GM23338 (cell line): ENCODE data around the gene SERPINH1. TPM values are rescaled to one million over a fixed set of nuclear protein-coding genes. Genes with fewer than 3 reads are reported as not detected.

Experiments used
- ATAC-seq: fragments of 200-7000 bp; cut with Tn5 transposase; 3 replicates; pipeline ENCODE4 v1.9.1; 2020
- DNase-seq: peaks from one replicate; pipeline ENCODE4 v3.0.0-alpha.2; 2015; ENCODE audit warnings: low spot score
- H2AFZ ChIP-seq: fragments of 200-600 bp; sonication (generic); 2 replicates; pipeline ENCODE4 v1.8.0; 2016; ENCODE audit warnings: antibody characterized with exemption, mild to moderate bottlenecking, moderate library complexity
- H3F3A ChIP-seq: fragments of 200-600 bp; sonication (generic); replicated peaks from 2 replicates; pipeline ENCODE4 v1.8.0; 2017; ENCODE audit warnings: antibody characterized with exemption, mixed run types, low read depth
- H3K27ac ChIP-seq: fragments of 200-600 bp; sonication (generic); 2 replicates; pipeline ENCODE4 v1.6.1; 2016; ENCODE audit warnings: low read depth
- H3K27me3 ChIP-seq: fragments of 200-600 bp; sonication (generic); 2 replicates; pipeline ENCODE4 v1.8.0; 2016; ENCODE audit warnings: mild to moderate bottlenecking, mixed run types, moderate library complexity; ENCODE audit not compliant: insufficient read depth
- H3K36me3 ChIP-seq: fragments of 200-600 bp; sonication (generic); 2 replicates; pipeline ENCODE4 v1.8.0; 2016; ENCODE audit warnings: mild to moderate bottlenecking; ENCODE audit not compliant: insufficient read depth
- H3K4me1 ChIP-seq: fragments of 200-600 bp; sonication (generic); 2 replicates; pipeline ENCODE4 v1.8.0; 2016; ENCODE audit warnings: mild to moderate bottlenecking, moderate library complexity; ENCODE audit not compliant: insufficient read depth
- H3K4me2 ChIP-seq: fragments of 200-600 bp; sonication (generic); 2 replicates; pipeline ENCODE4 v1.7.1; 2017; ENCODE audit warnings: mixed run types
- H3K4me3 ChIP-seq: fragments of 200-600 bp; sonication (generic); 2 replicates; pipeline ENCODE4 v1.6.1; 2016; ENCODE audit warnings: mixed run types
- H3K79me2 ChIP-seq: fragments of 200-600 bp; sonication (generic); replicated peaks from 2 replicates; pipeline ENCODE4 v1.8.0; 2017; ENCODE audit warnings: mild to moderate bottlenecking; ENCODE audit not compliant: insufficient read depth
- H3K9me2 ChIP-seq: fragments of 200-600 bp; sonication (generic); 2 replicates; pipeline ENCODE4 v1.8.0; 2017; ENCODE audit not compliant: insufficient read depth
- H4K20me1 ChIP-seq: fragments of 200-600 bp; sonication (generic); replicated peaks from 2 replicates; pipeline ENCODE4 v1.8.0; 2017; ENCODE audit warnings: mild to moderate bottlenecking; ENCODE audit not compliant: insufficient read depth
- H3K27ac Mint-ChIP-seq: 2 replicates; pipeline ENCODE4 v1.8.0; 2020; ENCODE audit warnings: inconsistent platforms, mild to moderate bottlenecking, moderate library complexity, mixed read lengths
- H3K27me3 Mint-ChIP-seq: 3 replicates; pipeline ENCODE4 v1.8.0; 2022; ENCODE audit warnings: low read depth, mild to moderate bottlenecking, moderate library complexity, mixed read lengths, inconsistent platforms; ENCODE audit not compliant: insufficient read depth, poor library complexity
- H3K36me3 Mint-ChIP-seq: 3 replicates; pipeline ENCODE4 v1.8.0; 2021; ENCODE audit warnings: low read depth, mild to moderate bottlenecking, inconsistent platforms, moderate library complexity, mixed read lengths
- H3K4me1 Mint-ChIP-seq: 3 replicates; pipeline ENCODE4 v1.8.0; 2020; ENCODE audit warnings: mild to moderate bottlenecking, inconsistent platforms, mixed read lengths
- H3K4me3 Mint-ChIP-seq: 3 replicates; pipeline ENCODE4 v1.8.0; 2021; ENCODE audit warnings: moderate library complexity, mild to moderate bottlenecking, inconsistent platforms, mixed read lengths
- H3K9me3 Mint-ChIP-seq: 3 replicates; pipeline ENCODE4 v1.8.0; 2020; ENCODE audit warnings: moderate library complexity, mild to moderate bottlenecking, inconsistent platforms, mixed read lengths
- CTCF ChIP-seq, 2 experiments: fragments of 200-600 bp in 1 of 2; sonication (generic) in 1 of 2; conservative IDR thresholded peaks; 2 replicates each; pipeline versions ENCODE4 v1.5.1 to v1.6.1; 2016 to 2017; ENCODE audit warnings: antibody characterized with exemption in 2 of 2, low read depth in 2 of 2, mild to moderate bottlenecking in 2 of 2, moderate library complexity in 1 of 2
- JUNB ChIP-seq: IDR thresholded peaks from one replicate; pipeline ENCODE4 v1.6.1; 2016; ENCODE audit warnings: antibody characterized with exemption; ENCODE audit not compliant: unreplicated experiment
- REST ChIP-seq: IDR thresholded peaks from one replicate; pipeline ENCODE4 v1.6.1; 2018; ENCODE audit warnings: antibody characterized with exemption; ENCODE audit not compliant: unreplicated experiment
- polyA plus RNA-seq: library from polyadenylated mRNA; unstranded; fragments of >200 nt; fragmentation: Nextera tagmentation; extraction: Ambion mirVana; gene quantifications from 2 replicates; pipeline ENCODE4 v1.2.1, GENCODE V29; 2016
- total RNA-seq: library from RNA; depleted of rRNA; stranded (reverse); fragments of >200 nt; shearing (Covaris generic); gene quantifications from 2 replicates; pipeline ENCODE4 v1.2.3, GENCODE V29; 2014

SERPINH1 gene
- total and polyA plus RNA-seq, 2 experiments from 2014 or later: 238 to 1,217 TPM

GRCh38 chr11:75536786-75537641 lies 25.0 kb upstream of the SERPINH1 start (continued):
- no peak for TF ChIP-seq REST

GRCh38 chr11:75537740-75538139 lies 24.3 kb upstream of the SERPINH1 start:
- DNase-seq (no peak), ATAC-seq (no peak)
- no peaks in the 10 kb centered on the region for H3K9me3 Mint-ChIP-seq
- Histone ChIP-seq H3K4me1 (no peaks in the 10 kb centered on the region), H3K27ac (no peak overlapping the region), H3K4me2 (no peak overlapping the region), H3K4me3 (no peak overlapping the region), H2AFZ (no peak overlapping the region), H4K20me1 (no peaks in the 10 kb centered on the region), H3K79me2 (no peaks in the 10 kb centered on the region), H3K9me2 (no peaks in the 10 kb centered on the region), H3K27me3 (no peaks in the 10 kb centered on the region), H3F3A (no peaks in the 10 kb centered on the region), H3K36me3 (no peaks in the 10 kb centered on the region)
- no peaks in the 10 kb centered on the region for H3K36me3 Mint-ChIP-seq
- H3K4me1 Mint-ChIP-seq: peaks cover 5% of the 10 kb centered on the region; the same call in 2 of the 3 replicates
- no peak for TF ChIP-seq REST
- TF ChIP-seq CTCF (conservative IDR thresholded peaks at IDR 0.05; ENCODE audit: low read depth in 2 of 2): no peak
- TF ChIP-seq JUNB: no peak
- H3K27ac Mint-ChIP-seq: no peak overlapping the region
- no peak overlapping the region for H3K4me3 Mint-ChIP-seq
- peaks cover 6% of the 10 kb centered on the region for H3K27me3 Mint-ChIP-seq
